Esophagus squamous epithelium (tissue), 4 donors: Measurements from ENCODE around the gene SVOP.

ENCODE experiments used
- POLR2A ChIP-seq, 4 donors: fragments of 450-650 bp; IDR thresholded peaks; one replicate each; pipeline ENCODE4 v1.6.1; 2017; ENCODE audit warnings: antibody characterized with exemption in 4 of 4, mild to moderate bottlenecking in 4 of 4, moderate library complexity in 3 of 4
- TF ChIP-seq, protein P1 (sequence below), 6 experiments: fragments of 450-650 bp in 4 of 6; fragments of 200-600 bp in 2 of 6; sonication (generic) in 2 of 6; IDR thresholded peaks; one replicate each; pipeline ENCODE4 v1.5.1; 2016 to 2019; ENCODE audit warnings: antibody characterized with exemption in 6 of 6, mild to moderate bottlenecking in 4 of 6, moderate library complexity in 4 of 6

DNA sequence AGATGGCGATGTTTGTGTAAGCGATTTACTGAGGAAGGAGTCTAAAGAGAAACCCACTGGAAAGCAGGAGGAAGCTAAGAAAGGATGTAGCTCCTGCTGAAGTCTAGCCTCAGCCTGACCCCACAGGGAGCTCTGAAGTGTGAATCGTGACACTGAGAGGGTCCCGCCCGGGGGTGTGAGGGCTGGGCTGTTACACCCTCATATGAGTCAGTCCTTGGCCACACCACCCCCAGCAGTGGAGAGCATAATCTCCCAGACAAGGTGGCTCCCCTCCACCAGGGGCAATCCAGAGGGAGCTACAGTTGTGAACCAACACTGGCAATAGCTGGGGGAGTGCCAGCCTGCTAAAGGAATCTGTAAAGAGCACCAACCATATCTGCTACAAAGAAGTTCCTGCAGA is 31.5 kb downstream of the SVOP start:
- TF ChIP-seq POLR2A (IDR thresholded peaks at IDR 0.05) = no peak
- TF ChIP-seq, protein P1, sequence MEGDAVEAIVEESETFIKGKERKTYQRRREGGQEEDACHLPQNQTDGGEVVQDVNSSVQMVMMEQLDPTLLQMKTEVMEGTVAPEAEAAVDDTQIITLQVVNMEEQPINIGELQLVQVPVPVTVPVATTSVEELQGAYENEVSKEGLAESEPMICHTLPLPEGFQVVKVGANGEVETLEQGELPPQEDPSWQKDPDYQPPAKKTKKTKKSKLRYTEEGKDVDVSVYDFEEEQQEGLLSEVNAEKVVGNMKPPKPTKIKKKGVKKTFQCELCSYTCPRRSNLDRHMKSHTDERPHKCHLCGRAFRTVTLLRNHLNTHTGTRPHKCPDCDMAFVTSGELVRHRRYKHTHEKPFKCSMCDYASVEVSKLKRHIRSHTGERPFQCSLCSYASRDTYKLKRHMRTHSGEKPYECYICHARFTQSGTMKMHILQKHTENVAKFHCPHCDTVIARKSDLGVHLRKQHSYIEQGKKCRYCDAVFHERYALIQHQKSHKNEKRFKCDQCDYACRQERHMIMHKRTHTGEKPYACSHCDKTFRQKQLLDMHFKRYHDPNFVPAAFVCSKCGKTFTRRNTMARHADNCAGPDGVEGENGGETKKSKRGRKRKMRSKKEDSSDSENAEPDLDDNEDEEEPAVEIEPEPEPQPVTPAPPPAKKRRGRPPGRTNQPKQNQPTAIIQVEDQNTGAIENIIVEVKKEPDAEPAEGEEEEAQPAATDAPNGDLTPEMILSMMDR (IDR thresholded peaks at IDR 0.05) = no peak
